Rectal smooth muscle tissue (tissue), 1 donor: ENCODE results near the gene UBE2J2.

Experiments
- H3K27ac ChIP-seq: one replicate; pipeline ENCODE4 v1.7.0; 2013; ENCODE audit warnings: low read depth, low read length, inconsistent platforms
- H3K27me3 ChIP-seq: one replicate; pipeline ENCODE4 v1.7.0; 2013; ENCODE audit warnings: low read length; ENCODE audit not compliant: control insufficient read depth, insufficient read depth
- H3K36me3 ChIP-seq: one replicate; pipeline ENCODE4 v1.7.0; 2013; ENCODE audit warnings: low read length; ENCODE audit not compliant: control insufficient read depth, insufficient read depth
- H3K4me1 ChIP-seq: one replicate; pipeline ENCODE4 v1.7.0; 2013; ENCODE audit warnings: low read length; ENCODE audit not compliant: control insufficient read depth, insufficient read depth
- H3K4me3 ChIP-seq: one replicate; pipeline ENCODE4 v1.7.0; 2013; ENCODE audit warnings: low read length
- H3K9ac ChIP-seq: one replicate; pipeline ENCODE4 v1.7.0; 2013; ENCODE audit warnings: low read length

Gene UBE2J2

DNA sequence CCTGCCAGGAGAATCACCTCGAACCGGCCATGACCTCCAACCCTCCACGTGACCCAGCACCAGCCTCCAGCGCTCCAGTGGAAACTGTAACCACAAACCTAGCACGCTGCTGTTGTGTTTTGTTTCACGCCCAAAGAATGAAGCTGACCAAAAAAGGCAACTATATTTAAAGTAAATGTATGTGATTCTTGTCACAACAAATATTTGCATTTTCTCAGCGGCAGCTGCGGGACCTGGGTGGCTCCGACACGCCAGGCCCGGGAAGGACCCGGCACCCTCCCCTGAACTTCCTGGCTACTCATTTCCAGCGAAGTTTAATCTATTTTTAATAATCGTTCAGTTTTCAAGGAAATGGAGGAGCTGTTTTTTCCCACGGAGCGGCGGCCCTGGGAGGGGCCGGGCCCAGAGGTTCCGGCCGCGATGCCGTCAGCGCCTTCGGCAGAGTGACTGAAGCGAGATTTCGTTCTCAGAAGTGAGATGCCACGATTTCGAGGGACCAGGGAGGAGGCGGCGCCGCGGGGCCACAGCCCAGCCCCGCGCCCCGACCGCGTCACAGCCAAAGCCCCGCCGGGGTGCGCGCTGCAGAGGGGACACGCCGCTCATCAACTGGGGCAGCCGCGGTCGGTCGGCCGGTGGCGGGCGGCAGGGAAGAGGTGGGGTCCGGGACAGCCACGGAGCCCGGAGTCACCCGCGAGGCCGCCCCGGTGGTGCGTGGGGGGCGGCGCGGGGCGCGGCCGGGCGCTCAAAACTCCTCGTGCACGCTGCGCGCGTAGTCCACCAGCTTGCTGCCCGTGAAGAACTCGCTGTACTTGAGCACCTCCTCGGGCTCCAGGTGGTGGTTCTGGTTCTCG is 56.7 kb downstream of the UBE2J2 start:
- no peak overlapping the region for H3K9ac ChIP-seq
- no peak overlapping the region for H3K27ac ChIP-seq
- H3K4me1 ChIP-seq: no peaks in the 10 kb centered on the region
- peaks cover 23% of the 10 kb centered on the region for H3K36me3 ChIP-seq
- no peak overlapping the region for H3K4me3 ChIP-seq
- H3K27me3 ChIP-seq: peaks cover 2% of the 10 kb centered on the region

DNA sequence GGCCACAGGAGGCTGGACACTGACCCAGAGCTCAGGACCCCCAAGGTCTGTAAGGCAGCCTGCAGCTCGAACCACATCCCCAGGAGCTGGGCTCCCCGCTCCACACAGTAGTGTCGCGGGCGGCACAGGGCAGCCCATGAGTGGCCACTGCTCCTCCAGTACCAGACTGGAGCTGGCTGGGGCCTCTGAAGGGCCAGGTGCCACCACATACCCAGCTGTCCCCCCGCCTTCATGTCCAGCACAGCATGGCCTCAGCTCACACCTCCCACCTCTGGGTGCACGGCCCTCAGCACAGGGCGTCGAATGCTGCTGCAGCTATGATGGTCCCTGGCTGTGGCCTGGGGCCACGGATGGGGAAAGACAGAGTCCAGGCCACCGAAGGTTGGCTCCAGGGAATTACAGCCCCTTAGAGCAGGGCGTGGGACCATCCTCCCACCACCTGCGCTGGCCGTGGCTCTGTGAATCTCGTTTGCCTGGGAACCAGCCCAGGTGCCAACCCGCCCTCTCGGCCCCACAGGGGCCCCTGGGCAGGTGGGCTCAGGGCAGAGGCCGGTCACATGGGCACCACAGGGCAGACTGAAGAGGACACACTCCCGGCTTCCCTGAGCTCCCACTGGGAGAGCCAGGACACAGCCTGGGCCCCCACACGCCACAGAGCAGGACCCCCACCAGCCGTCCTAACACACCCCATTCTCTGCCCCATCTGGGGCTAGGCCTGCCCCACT is 57.6 kb downstream of the UBE2J2 start:
- Histone ChIP-seq H3K9ac (no peak overlapping the region), H3K27ac (no peak overlapping the region), H3K36me3 (peaks cover 21% of the 10 kb centered on the region), H3K27me3 (peaks cover 2% of the 10 kb centered on the region), H3K4me3 (no peak overlapping the region), H3K4me1 (no peaks in the 10 kb centered on the region)

DNA sequence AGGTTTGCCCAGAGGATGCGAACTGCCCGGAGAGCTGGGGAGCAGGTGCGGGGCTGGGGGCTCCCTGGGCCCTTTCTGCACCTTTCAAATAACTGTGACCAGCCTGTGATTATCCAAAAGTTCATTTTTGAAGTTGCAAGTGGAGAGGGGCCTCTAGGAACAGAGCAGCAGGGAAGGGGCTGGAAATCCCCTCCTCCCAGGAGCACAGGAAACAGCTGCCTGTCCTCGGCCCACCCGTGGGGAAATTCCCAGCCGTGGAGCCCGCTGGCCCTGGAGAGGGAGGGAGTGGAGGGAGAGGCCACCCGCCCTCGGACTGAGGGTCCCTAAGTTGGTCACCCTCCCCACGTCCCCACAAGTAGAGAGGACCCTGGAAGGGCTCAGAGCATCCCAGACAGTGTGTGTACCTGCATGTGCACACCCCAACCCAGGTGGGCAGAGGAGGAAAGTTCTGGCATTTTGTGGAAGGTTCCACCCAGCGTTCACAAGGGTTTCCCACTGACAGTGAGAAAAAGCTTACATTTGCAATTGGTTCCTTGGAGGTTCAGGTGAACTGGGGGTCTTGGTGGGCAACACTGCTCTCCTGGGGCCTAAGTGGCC is 58.5 kb downstream of the UBE2J2 start:
- H3K4me1 ChIP-seq: no peaks in the 10 kb centered on the region
- no peak overlapping the region for H3K4me3 ChIP-seq
- peaks cover 2% of the 10 kb centered on the region for H3K27me3 ChIP-seq
- no peak overlapping the region for H3K9ac ChIP-seq
- peaks cover 17% of the 10 kb centered on the region for H3K36me3 ChIP-seq
- no peak overlapping the region for H3K27ac ChIP-seq

DNA sequence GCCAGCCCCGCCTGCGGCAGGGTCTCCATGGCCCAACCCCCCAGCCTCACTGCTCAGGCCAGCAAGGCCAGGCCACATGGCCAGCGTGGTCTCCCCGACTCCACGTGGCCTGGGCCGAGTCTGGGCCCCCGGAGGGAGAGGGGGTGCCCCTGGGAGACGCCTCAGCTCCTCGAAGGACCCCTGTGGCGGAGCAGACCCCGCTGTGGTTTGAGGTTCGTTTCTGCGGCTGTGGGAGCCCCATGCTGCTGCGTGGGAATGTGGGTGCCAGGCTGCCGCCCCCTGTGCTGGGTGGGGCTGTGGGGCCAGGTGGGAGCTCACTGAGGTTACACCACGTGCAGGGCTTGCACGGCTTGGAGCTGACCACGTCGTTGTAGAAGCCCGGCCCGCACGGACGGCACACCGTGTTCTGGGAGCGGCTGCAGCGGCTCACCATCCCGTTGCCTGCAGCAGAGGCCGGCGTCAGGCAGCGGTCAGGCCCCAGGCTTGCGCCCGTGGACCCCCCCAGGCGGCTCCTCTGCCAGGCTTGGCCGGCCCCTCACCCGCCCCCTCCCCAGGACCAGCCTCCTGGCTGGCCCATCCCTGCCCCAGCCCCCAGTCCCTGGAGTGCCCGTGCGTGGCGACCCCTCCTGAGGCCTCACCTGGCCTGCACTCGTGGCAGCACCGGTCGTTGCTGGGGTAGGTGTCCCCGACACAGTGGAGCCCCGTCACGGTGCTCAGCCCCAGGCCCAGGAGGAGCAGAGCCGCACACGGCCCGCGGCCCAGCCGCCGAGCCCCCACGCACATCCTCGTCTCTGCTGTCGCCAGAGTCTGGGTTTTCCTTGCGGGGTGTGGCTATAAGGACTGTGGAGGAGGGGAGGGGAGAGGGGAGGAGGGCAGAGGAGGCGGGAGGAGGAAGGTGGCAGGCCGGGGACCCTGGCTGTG is 60.0 kb downstream of the UBE2J2 start, which contains the start of gene TNFRSF4:
TNFRSF4 (minus strand) TSS at position 809 of the 921 bp plus-strand sequence; CDS start at position 783, 26 bp downstream.
- peak within 1 kb of the TSS; percentile 8 for H3K4me3 ChIP-seq

DNA sequence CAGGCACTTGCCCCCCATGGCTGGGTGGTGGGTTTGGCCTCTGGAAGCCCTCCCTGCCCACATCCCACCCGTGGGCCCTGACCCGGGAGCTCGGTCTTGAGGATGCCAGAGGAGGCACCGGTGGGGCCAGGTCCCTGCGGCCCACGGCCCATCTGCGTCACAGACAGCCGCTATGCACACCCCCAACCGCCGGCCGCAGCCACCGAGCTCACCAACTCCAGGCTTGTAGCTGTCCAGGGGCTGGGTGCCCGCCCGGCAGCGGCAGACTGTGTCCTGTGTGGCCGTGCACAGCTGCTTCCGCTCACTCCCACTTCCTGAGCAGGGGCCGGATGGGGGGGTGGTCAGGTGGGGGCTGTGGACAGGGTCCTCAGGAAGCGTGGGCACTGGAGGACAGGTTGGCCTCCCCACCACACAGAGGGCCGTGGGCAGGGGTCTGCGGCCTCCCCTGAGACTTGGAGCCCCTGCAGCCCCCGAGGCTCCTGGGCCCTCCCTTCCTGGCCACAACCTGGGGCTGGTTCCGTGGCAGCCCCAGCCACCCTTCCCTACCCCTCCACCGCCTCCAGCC is 60.8 kb downstream of the UBE2J2 start:
- Histone ChIP-seq H3K27ac (no peak overlapping the region), H3K4me1 (peaks cover 3% of the 10 kb centered on the region), H3K9ac (no peak overlapping the region), H3K27me3 (peaks cover 2% of the 10 kb centered on the region), H3K4me3 (peak overlapping the region; percentile 41), H3K36me3 (peaks cover 8% of the 10 kb centered on the region)

More for the DNA sequence above, 60.0 kb downstream of the UBE2J2 start, which contains the start of gene TNFRSF4:
- peaks cover 2% of the 10 kb centered on the region for H3K27me3 ChIP-seq
- no peak within 1 kb of the TSS for H3K27ac ChIP-seq
- no peak within 1 kb of the TSS for H3K9ac ChIP-seq
- H3K4me1 ChIP-seq: no peaks in the 10 kb centered on the region
- H3K36me3 ChIP-seq: peaks cover 12% of the 10 kb centered on the region

DNA sequence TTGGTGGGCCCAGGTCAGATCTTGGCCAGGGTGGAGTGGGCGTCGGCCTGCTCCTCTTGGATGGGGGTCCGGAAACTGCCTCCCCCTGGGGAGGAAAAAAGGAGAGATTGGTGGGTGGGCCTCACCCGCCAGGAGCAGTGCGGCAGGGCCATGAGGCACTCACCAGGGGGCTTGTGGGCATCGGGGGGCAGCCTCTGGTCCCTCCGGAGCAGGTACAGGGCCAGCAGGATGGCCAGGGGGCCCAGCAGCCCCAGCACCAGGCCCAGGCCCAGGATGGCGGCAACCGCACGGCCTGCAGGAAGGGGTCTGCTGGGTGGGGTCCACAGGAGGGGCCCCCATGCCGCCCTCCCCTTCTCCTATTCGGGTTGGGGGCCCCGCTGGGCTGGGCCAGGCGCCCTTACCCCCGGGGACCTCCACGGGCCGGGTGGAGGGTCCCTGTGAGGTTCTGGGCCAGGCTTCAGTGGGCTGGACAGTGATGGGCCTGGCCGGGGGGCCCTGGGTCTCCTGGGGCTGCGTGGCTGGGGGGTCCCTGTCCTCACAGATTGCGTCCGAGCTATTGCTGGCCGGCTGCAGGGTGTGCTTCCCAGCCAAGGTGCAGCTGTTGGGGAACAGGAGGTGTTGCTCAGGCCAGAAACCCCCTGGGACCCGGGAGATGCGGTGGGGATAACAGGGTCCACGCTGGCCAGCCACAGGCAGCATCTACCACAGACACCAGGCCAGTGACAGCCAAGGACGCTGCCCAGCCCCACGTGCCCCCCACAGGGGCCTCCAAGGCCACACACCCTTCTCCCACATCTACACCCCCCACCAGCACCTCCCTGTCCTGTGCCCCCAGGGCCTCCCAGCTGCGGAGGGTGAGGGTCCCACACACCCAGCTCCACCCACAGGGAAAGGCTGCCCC is 61.9 kb downstream of the UBE2J2 start:
- Histone ChIP-seq H3K4me3 (no peak overlapping the region), H3K9ac (no peak overlapping the region), H3K4me1 (peaks cover 3% of the 10 kb centered on the region), H3K27ac (no peak overlapping the region), H3K36me3 (peaks cover 8% of the 10 kb centered on the region), H3K27me3 (peaks cover 7% of the 10 kb centered on the region)

DNA sequence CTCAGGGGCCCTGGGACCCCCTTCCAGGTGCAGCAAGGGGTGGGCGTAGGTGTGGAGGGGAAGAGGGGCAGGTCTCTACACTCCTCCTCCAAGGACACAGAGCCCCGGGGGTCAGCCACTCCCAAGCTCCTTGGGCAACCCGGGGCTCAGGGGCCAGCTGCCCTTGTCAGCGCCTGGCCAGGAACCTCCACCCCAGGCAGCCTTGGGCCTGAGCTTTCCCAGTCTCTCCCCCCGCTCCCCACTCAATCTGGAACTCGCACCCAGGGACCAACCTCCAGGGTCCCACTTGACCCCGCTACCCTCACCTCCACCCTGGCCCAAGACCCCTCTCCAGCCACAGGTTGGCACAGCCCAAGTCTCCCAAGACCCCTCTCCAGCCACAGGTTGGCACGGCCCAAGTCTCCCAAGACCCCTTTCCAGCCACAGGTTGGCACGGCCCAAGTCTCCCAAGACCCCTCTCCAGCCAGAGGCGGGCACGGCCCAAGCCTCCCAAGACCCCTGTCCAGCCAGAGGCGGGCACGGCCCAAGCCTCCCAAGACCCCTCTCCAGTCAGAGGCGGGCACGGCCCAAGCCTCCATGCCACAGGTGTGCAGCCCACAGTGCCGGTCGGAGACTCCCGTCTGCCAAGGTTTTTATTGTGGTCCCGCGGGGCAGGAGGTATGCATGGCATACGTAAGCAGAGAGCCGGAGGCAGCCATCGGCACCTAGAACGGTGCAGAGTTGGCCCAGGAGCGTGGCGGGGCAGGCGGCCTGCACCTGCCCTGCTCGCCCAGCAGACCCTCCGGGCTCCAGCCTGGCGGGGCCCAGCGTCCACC is 62.7 kb downstream of the UBE2J2 start:
- peaks cover 15% of the 10 kb centered on the region for H3K27me3 ChIP-seq
- H3K36me3 ChIP-seq: peaks cover 3% of the 10 kb centered on the region
- peaks cover 5% of the 10 kb centered on the region for H3K4me1 ChIP-seq
- no peak overlapping the region for H3K9ac ChIP-seq
- H3K4me3 ChIP-seq: no peak overlapping the region
- no peak overlapping the region for H3K27ac ChIP-seq

DNA sequence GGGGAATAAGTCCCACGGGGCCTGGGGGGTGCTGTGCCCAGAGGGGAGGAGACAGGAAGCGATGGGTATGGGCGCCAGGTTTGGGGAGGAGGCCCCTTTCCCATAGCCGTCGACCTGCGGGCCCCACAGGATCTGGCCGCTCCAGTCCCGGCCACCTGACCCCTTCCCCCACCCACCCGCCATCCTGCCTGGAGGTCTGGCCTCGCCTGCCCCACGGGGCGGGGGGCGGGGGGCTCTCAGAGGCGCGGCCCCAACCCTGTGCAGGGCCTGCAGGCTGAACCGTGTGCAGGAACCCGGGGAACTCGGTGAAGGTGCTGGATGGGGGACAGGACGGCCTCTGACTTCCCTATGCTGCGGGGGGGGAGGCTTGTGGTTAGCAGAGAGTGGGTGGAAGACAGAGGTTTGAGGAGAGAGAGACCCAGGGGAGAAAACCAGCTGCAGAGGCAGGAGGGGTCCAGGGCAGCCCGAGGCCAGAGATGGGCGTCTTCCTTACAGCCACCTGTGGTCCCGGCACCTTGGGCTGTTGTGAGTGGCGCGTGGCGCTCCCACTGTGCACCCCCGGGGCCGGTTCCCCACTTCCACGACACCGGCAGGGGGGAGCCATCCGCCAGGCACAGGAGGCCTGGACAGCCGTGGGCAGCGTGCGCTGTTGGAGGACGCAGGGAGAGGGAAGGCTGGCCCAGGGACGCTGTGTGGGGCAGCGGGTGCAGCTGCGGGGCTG is 64.8 kb downstream of the UBE2J2 start:
- Histone ChIP-seq H3K4me1 (peaks cover 5% of the 10 kb centered on the region), H3K27me3 (peaks cover 26% of the 10 kb centered on the region), H3K4me3 (peak overlapping the region; percentile 32), H3K36me3 (no peaks in the 10 kb centered on the region), H3K9ac (no peak overlapping the region), H3K27ac (no peak overlapping the region)

DNA sequence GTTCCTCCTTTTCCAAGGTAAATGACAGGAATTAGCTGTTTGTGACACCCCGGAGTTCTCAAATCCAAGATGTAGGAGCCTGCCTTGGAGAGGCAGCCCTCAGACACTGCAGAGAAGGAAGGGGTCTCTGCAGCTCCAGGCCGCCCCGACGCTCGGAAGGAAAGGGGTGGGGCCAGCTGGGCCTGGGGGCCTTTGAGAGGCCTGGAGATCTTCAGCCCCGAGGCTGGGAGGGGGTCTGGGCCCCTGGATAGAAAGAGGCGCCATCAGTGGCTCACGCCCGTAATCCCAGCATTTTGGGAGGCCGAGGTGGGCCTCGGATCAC is 66.1 kb downstream of the UBE2J2 start:
- Histone ChIP-seq H3K27ac (no peak overlapping the region), H3K9ac (no peak overlapping the region), H3K27me3 (peaks cover 24% of the 10 kb centered on the region), H3K4me3 (no peak overlapping the region), H3K36me3 (no peaks in the 10 kb centered on the region), H3K4me1 (peaks cover 5% of the 10 kb centered on the region)

DNA sequence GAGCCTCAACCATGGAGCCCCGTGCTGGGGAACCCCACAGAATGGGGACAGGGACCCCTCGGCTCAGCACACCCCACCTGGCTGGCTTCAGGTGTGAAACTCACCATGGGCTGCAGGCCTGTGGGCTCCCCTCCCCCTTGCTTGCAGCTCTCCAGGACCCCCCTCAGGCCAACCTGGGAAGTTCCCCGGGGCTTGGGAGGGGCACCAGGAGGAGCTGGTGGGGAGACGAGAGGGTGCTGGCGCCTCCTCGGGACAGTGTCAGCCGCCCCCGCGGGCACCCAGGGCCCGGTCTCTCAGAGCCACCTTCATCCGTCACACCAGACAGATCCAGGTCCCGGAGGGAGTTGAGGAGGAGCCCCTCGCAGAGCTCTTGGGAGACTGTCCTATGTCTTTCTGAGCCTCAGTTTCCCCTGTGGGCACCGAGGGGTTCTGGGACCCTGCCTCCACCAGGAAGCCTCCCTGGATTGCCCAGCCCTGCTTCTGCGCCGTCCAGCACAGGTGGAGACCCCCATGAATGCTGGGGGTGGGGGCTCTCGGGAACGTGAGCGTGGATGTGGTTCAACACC is 66.6 kb downstream of the UBE2J2 start:
- Histone ChIP-seq H3K4me1 (peaks cover 5% of the 10 kb centered on the region), H3K27ac (no peak overlapping the region), H3K9ac (no peak overlapping the region), H3K27me3 (peaks cover 24% of the 10 kb centered on the region), H3K36me3 (no peaks in the 10 kb centered on the region), H3K4me3 (no peak overlapping the region)
